Measurements from ENCODE around the gene SORCS3.

SORCS3 gene

GRCh38 chr10:105102977-105103376 is 461.9 kb downstream of the SORCS3 start:
- Histone ChIP-seq H3K27me3 (ENCODE audit: insufficient read depth, poor library complexity, severe bottlenecking) (no peaks in the 10 kb centered on the region), H3K27ac (replicated peaks) (no peak overlapping the region), H3K4me3 (replicated peaks; ENCODE audit: insufficient read depth, low read length) (no peak overlapping the region)
- DNase-seq (ENCODE audit: low read depth in 1 of 2, low spot score in 1 of 2), result no peak
- TF ChIP-seq SPI1 (IDR thresholded peaks at IDR 0.05; ENCODE audit: borderline replicate concordance, low read depth) (no peak), POLR2AphosphoS5 (IDR thresholded peaks at IDR 0.05; ENCODE audit: low read depth) (no peak), REST (IDR thresholded peaks at IDR 0.05; ENCODE audit: insufficient replicate concordance, low read depth) (no peak), GABPA (IDR thresholded peaks at IDR 0.05; ENCODE audit: low read depth) (no peak), CTCF (IDR thresholded peaks at IDR 0.05; ENCODE audit: insufficient read depth, low read length) (no peak)

- no peak overlapping the region for H3K27ac ChIP-seq (replicated peaks)
- DNase-seq (ENCODE audit: low read depth in 1 of 2, low spot score in 1 of 2), result no peak
- H3K27me3 ChIP-seq (ENCODE audit: insufficient read depth, poor library complexity, severe bottlenecking), result no peaks in the 10 kb centered on the region
- H3K4me3 ChIP-seq (replicated peaks; ENCODE audit: insufficient read depth, low read length), result no peak overlapping the region
- TF ChIP-seq GABPA (IDR thresholded peaks at IDR 0.05; ENCODE audit: low read depth), result no peak
- no peak for TF ChIP-seq CTCF (IDR thresholded peaks at IDR 0.05; ENCODE audit: insufficient read depth, low read length)
- TF ChIP-seq REST (IDR thresholded peaks at IDR 0.05; ENCODE audit: insufficient replicate concordance, low read depth), result no peak
- TF ChIP-seq POLR2AphosphoS5 (IDR thresholded peaks at IDR 0.05; ENCODE audit: low read depth), result no peak
- TF ChIP-seq SPI1 (IDR thresholded peaks at IDR 0.05; ENCODE audit: borderline replicate concordance, low read depth), result no peak
These were observed 463.2 kb downstream of the SORCS3 start for GRCh38 chr10:105104297-105104696.

GRCh38 chr10:105109164-105109563 is 468.1 kb downstream of the SORCS3 start:
- peaks cover 2% of the 10 kb centered on the region for H3K27me3 ChIP-seq (ENCODE audit: insufficient read depth, poor library complexity, severe bottlenecking)
- DNase-seq (ENCODE audit: low read depth in 1 of 2, low spot score in 1 of 2), result no peak
- TF ChIP-seq CTCF (IDR thresholded peaks at IDR 0.05; ENCODE audit: insufficient read depth, low read length) (no peak), POLR2AphosphoS5 (IDR thresholded peaks at IDR 0.05; ENCODE audit: low read depth) (no peak), SPI1 (IDR thresholded peaks at IDR 0.05; ENCODE audit: borderline replicate concordance, low read depth) (no peak), REST (IDR thresholded peaks at IDR 0.05; ENCODE audit: insufficient replicate concordance, low read depth) (no peak)
- no peak overlapping the region for H3K27ac ChIP-seq (replicated peaks)
- no peak overlapping the region for H3K4me3 ChIP-seq (replicated peaks; ENCODE audit: insufficient read depth, low read length)

All from HL-60 (cell line).